Measurements from ENCODE around the gene TDRD10. TPM values are rescaled to one million over a fixed set of nuclear protein-coding genes. Genes with fewer than 3 reads are reported as not detected.

The TDRD10 gene
- total and polyA plus RNA-seq, 5 donors, result 2.8 to 4.9 (median 3.4) TPM

GRCh38 chr1:154571244-154571963, 69.4 kb downstream of the TDRD10 start:
- ATAC-seq (no peak), DNase-seq (no peak)
- H3K27me3 ChIP-seq (ENCODE audit: control insufficient read depth, insufficient read depth), result no peaks in the 10 kb centered on the region
- H3K4me1 ChIP-seq (ENCODE audit: control insufficient read depth, insufficient read depth, low read length), result no peaks in the 10 kb centered on the region
- no peak overlapping the region for H3K4me3 ChIP-seq (ENCODE audit: low read length)
- H3K27ac ChIP-seq (ENCODE audit: low read length), result no peak overlapping the region
- H3K9me3 ChIP-seq (ENCODE audit: control insufficient read depth, low read length), result no peaks in the 10 kb centered on the region
- intact Hi-C loops (cut with DNase I), result no loop called here
- WGBS, result 95% methylated on average over 59 of the region's 59 CpGs

- H3K4me3 ChIP-seq (ENCODE audit: low read length), result no peak overlapping the region
- ATAC-seq (no peak), DNase-seq (no peak)
- no peak overlapping the region for H3K27ac ChIP-seq (ENCODE audit: low read length)
- 92% methylated on average over 29 of the region's 29 CpGs for WGBS
- H3K4me1 ChIP-seq (ENCODE audit: control insufficient read depth, insufficient read depth, low read length), result no peaks in the 10 kb centered on the region
- intact Hi-C loops (cut with DNase I), result no loop called here
- no peaks in the 10 kb centered on the region for H3K9me3 ChIP-seq (ENCODE audit: control insufficient read depth, low read length)
- H3K27me3 ChIP-seq (ENCODE audit: control insufficient read depth, insufficient read depth), result no peaks in the 10 kb centered on the region
These were observed 69.9 kb downstream of the TDRD10 start for GRCh38 chr1:154571964-154572288.

GRCh38 chr1:154572468-154573167, 70.6 kb downstream of the TDRD10 start:
- DNase-seq (no peak), ATAC-seq (no peak)
- Histone ChIP-seq H3K27ac (ENCODE audit: low read length) (no peak overlapping the region), H3K27me3 (ENCODE audit: control insufficient read depth, insufficient read depth) (no peaks in the 10 kb centered on the region), H3K9me3 (ENCODE audit: control insufficient read depth, low read length) (no peaks in the 10 kb centered on the region), H3K4me1 (ENCODE audit: control insufficient read depth, insufficient read depth, low read length) (peaks cover 1% of the 10 kb centered on the region), H3K4me3 (ENCODE audit: low read length) (no peak overlapping the region)
- intact Hi-C loops (cut with DNase I), result no loop called here
- 71% methylated on average over 10 of the region's 10 CpGs for WGBS

- Histone ChIP-seq H3K4me1 (ENCODE audit: control insufficient read depth, insufficient read depth, low read length) (peaks cover 3% of the 10 kb centered on the region), H3K9me3 (ENCODE audit: control insufficient read depth, low read length) (no peaks in the 10 kb centered on the region), H3K27me3 (ENCODE audit: control insufficient read depth, insufficient read depth) (no peaks in the 10 kb centered on the region), H3K4me3 (ENCODE audit: low read length) (no peak overlapping the region), H3K27ac (ENCODE audit: low read length) (no peak overlapping the region)
- ATAC-seq (no peak), DNase-seq (no peak)
- intact Hi-C loops (cut with DNase I), result no loop called here
- 88% methylated on average over 3 of the region's 3 CpGs for WGBS
These were observed 71.1 kb downstream of the TDRD10 start for GRCh38 chr1:154573168-154573510.

- DNase-seq (no peak), ATAC-seq (no peak)
- intact Hi-C loops (cut with DNase I), result no loop called here
- 15% methylated on average over 7 of the region's 7 CpGs for WGBS
- no peaks in the 10 kb centered on the region for H3K9me3 ChIP-seq (ENCODE audit: control insufficient read depth, low read length)
- H3K27ac ChIP-seq (ENCODE audit: low read length), result no peak overlapping the region
- H3K4me1 ChIP-seq (ENCODE audit: control insufficient read depth, insufficient read depth, low read length), result peaks cover 3% of the 10 kb centered on the region
- no peak overlapping the region for H3K4me3 ChIP-seq (ENCODE audit: low read length)
- no peaks in the 10 kb centered on the region for H3K27me3 ChIP-seq (ENCODE audit: control insufficient read depth, insufficient read depth)
These were observed 72.7 kb downstream of the TDRD10 start for GRCh38 chr1:154574716-154575115.

GRCh38 chr1:154575147-154575927, 73.3 kb downstream of the TDRD10 start:
- Histone ChIP-seq H3K27ac (ENCODE audit: low read length) (no peak overlapping the region), H3K4me3 (ENCODE audit: low read length) (no peak overlapping the region), H3K9me3 (ENCODE audit: control insufficient read depth, low read length) (no peaks in the 10 kb centered on the region), H3K27me3 (ENCODE audit: control insufficient read depth, insufficient read depth) (no peaks in the 10 kb centered on the region), H3K4me1 (ENCODE audit: control insufficient read depth, insufficient read depth, low read length) (peaks cover 3% of the 10 kb centered on the region)
- ATAC-seq, result no peak
- intact Hi-C loops (cut with DNase I), result no loop called here
- DNase-seq, result no peak
- 81% methylated on average over 10 of the region's 10 CpGs for WGBS

GRCh38 chr1:154575951-154576566, 74.0 kb downstream of the TDRD10 start:
- H3K4me1 ChIP-seq (ENCODE audit: control insufficient read depth, insufficient read depth, low read length), result peaks cover 3% of the 10 kb centered on the region
- WGBS, result 79% methylated on average over 8 of the region's 8 CpGs
- H3K27me3 ChIP-seq (ENCODE audit: control insufficient read depth, insufficient read depth), result no peaks in the 10 kb centered on the region
- intact Hi-C loops (cut with DNase I), result no loop called here
- DNase-seq (no peak), ATAC-seq (no peak)
- H3K27ac ChIP-seq (ENCODE audit: low read length), result no peak overlapping the region
- H3K4me3 ChIP-seq (ENCODE audit: low read length), result no peak overlapping the region
- H3K9me3 ChIP-seq (ENCODE audit: control insufficient read depth, low read length), result no peaks in the 10 kb centered on the region

- DNase-seq (no peak), ATAC-seq (no peak)
- WGBS, result 52% methylated on average over 7 of the region's 7 CpGs
- H3K4me1 ChIP-seq (ENCODE audit: control insufficient read depth, insufficient read depth, low read length), result peaks cover 3% of the 10 kb centered on the region
- intact Hi-C loops (cut with DNase I), result no loop called here
- H3K9me3 ChIP-seq (ENCODE audit: control insufficient read depth, low read length), result no peaks in the 10 kb centered on the region
- no peaks in the 10 kb centered on the region for H3K27me3 ChIP-seq (ENCODE audit: control insufficient read depth, insufficient read depth)
- peak overlapping the region; percentile 34 for H3K27ac ChIP-seq (ENCODE audit: low read length)
- no peak overlapping the region for H3K4me3 ChIP-seq (ENCODE audit: low read length)
These were observed 75.5 kb downstream of the TDRD10 start for GRCh38 chr1:154577346-154578057.

- ATAC-seq (peak; percentile 77 to 92), DNase-seq (peak; percentile 55 to 70 (median 68))
- Histone ChIP-seq H3K9me3 (ENCODE audit: control insufficient read depth, low read length) (no peaks in the 10 kb centered on the region), H3K4me1 (ENCODE audit: control insufficient read depth, insufficient read depth, low read length) (peaks cover 3% of the 10 kb centered on the region), H3K4me3 (ENCODE audit: low read length) (no peak overlapping the region), H3K27ac (ENCODE audit: low read length) (no peak overlapping the region), H3K27me3 (ENCODE audit: control insufficient read depth, insufficient read depth) (no peaks in the 10 kb centered on the region)
- WGBS, result 32% methylated on average over 6 of the region's 6 CpGs
- intact Hi-C loops (cut with DNase I), result no loop called here
These were observed 76.0 kb downstream of the TDRD10 start for GRCh38 chr1:154578058-154578418.

GRCh38 chr1:154579374-154579773, 77.4 kb downstream of the TDRD10 start:
- peaks cover 3% of the 10 kb centered on the region for H3K4me1 ChIP-seq (ENCODE audit: control insufficient read depth, insufficient read depth, low read length)
- H3K27ac ChIP-seq (ENCODE audit: low read length), result no peak overlapping the region
- DNase-seq (no peak), ATAC-seq (no peak)
- intact Hi-C loops (cut with DNase I), result no loop called here
- 88% methylated on average over 8 of the region's 8 CpGs for WGBS
- no peaks in the 10 kb centered on the region for H3K27me3 ChIP-seq (ENCODE audit: control insufficient read depth, insufficient read depth)
- no peak overlapping the region for H3K4me3 ChIP-seq (ENCODE audit: low read length)
- H3K9me3 ChIP-seq (ENCODE audit: control insufficient read depth, low read length), result no peaks in the 10 kb centered on the region
